Chondrocyte (in vitro differentiated cells): Measurements from ENCODE around the gene KIF3C. TPM values are rescaled to one million over a fixed set of nuclear protein-coding genes. Genes with fewer than 3 reads are reported as not detected.
"Not testable (repeated sequence)": the region's sequence is repeated elsewhere in the genome, so short reads cannot be mapped to it uniquely, and the experiment has no call there.

ENCODE experiments used
- DNase-seq: peaks from one replicate; pipeline ENCODE4 v3.0.0; 2021; ENCODE audit warnings: mixed read lengths, low spot score
- H3K27ac Mint-ChIP-seq: one replicate; pipeline ENCODE4 v1.8.0; 2021; ENCODE audit warnings: mild to moderate bottlenecking, moderate library complexity, mixed read lengths; ENCODE audit not compliant: unreplicated experiment
- H3K27me3 Mint-ChIP-seq: 2 replicates; pipeline ENCODE4 v1.8.0; 2021; ENCODE audit warnings: low read depth, mixed read lengths
- H3K36me3 Mint-ChIP-seq: 2 replicates; pipeline ENCODE4 v1.8.0; 2021; ENCODE audit warnings: low read depth, mixed read lengths
- H3K4me1 Mint-ChIP-seq: 2 replicates; pipeline ENCODE4 v1.8.0; 2021; ENCODE audit warnings: low read depth, mild to moderate bottlenecking, mixed read lengths
- H3K4me3 Mint-ChIP-seq: one replicate; pipeline ENCODE4 v1.8.0; 2021; ENCODE audit warnings: mild to moderate bottlenecking, moderate library complexity, mixed read lengths; ENCODE audit not compliant: unreplicated experiment
- H3K9me3 Mint-ChIP-seq: 2 replicates; pipeline ENCODE4 v1.8.0; 2021; ENCODE audit warnings: low read depth, mixed read lengths
- long read RNA-seq: library from polyadenylated mRNA; stranded (forward); transcript quantifications from one replicate; pipeline ENCODE4 v2.0.0, GENCODE V29; 2021
- total RNA-seq: library from RNA; stranded (reverse); gene quantifications from 3 replicates; pipeline ENCODE4 v1.2.1, GENCODE V29; 2021
- TF ChIP-seq, protein P1 (sequence below): fragments of 200-600 bp; sonication (generic); IDR thresholded peaks from 2 replicates; pipeline ENCODE4 v1.5.0; 2021; ENCODE audit warnings: antibody characterized with exemption, mild to moderate bottlenecking, moderate library complexity

Gene KIF3C
- 34.4 to 38.6 TPM (median 37.3 TPM) in 3 replicates for total RNA-seq
- long read RNA-seq, full-length matches to known transcripts: 27 of 41 reads
- long read RNA-seq, partial matches to known transcripts: 3 of 41 reads
- long read RNA-seq, other reads (novel, unspliced or antisense): 11 of 41 reads

DNA sequence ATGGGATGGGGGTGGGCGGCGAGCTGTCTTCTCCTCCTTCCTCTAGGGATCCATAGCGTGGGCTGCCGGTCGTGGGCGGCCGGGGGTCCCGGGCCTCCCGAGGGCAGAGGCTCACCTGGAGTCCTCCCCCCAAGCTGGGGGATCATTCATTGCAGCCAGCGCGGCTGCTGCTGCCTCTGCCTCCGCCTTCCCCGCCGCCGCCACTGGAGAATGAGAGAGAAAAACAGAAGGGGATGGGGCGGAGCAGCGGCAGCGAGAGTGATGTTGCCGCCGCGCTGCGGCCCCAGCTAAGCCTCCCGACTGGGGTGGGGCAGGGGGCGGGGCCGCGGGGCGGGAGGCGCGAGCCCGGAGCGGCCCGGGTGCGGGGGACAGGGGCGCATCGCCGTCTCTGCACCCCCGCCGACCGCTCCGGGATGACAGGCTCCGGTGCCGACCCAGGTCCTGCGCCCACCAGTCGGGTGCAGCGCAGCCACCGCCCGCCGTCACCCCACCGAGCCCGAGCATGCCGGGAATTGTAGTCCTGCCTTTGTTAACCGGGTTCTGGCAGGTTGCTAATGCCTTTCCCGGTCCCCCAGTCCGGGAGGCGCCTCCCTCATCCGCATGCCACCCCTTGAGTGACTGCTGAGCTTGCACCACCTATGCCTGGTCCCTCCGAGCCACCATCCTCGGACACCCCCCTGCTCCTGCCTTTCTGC lies at the start of gene KIF3C:
Gene KIF3C (minus strand): TSS at position 225 of the 695 bp plus-strand sequence. CDS start 580 bp downstream, outside the sequence.
- H3K36me3 Mint-ChIP-seq: no peaks in the 10 kb centered on the region
- DNase-seq: no peak
- H3K9me3 Mint-ChIP-seq: no peaks in the 10 kb centered on the region
- H3K27me3 Mint-ChIP-seq: no peaks in the 10 kb centered on the region
- TF ChIP-seq, protein P1, sequence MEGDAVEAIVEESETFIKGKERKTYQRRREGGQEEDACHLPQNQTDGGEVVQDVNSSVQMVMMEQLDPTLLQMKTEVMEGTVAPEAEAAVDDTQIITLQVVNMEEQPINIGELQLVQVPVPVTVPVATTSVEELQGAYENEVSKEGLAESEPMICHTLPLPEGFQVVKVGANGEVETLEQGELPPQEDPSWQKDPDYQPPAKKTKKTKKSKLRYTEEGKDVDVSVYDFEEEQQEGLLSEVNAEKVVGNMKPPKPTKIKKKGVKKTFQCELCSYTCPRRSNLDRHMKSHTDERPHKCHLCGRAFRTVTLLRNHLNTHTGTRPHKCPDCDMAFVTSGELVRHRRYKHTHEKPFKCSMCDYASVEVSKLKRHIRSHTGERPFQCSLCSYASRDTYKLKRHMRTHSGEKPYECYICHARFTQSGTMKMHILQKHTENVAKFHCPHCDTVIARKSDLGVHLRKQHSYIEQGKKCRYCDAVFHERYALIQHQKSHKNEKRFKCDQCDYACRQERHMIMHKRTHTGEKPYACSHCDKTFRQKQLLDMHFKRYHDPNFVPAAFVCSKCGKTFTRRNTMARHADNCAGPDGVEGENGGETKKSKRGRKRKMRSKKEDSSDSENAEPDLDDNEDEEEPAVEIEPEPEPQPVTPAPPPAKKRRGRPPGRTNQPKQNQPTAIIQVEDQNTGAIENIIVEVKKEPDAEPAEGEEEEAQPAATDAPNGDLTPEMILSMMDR: no peak
- peak within 1 kb of the TSS; percentile 83 for H3K4me3 Mint-ChIP-seq
- peak within 1 kb of the TSS; percentile 69 for H3K27ac Mint-ChIP-seq
- H3K4me1 Mint-ChIP-seq: peaks cover 46% of the 10 kb centered on the region

DNA sequence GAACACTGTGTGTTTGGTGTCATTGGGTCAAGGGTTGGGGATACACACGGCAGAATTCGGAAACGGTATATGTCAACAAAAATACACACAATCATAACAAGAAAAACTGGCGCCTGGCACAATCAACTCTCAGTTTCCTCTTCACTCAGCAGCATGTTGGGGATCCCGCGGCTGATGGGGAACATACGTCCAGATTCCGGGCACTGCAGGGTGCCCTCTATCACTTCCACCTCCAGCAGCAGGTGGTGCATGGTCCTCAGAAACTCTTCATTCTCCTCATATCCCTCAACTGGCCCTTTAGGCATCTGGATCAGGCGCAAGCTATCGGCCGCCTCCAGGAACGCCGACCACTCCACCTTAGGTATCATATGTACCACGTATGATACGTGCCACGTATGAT lies 45.8 kb upstream of the KIF3C start:
- H3K4me3 Mint-ChIP-seq, H3K4me1 Mint-ChIP-seq, DNase-seq, H3K9me3 Mint-ChIP-seq, H3K27ac Mint-ChIP-seq, H3K36me3 Mint-ChIP-seq, H3K27me3 Mint-ChIP-seq: not testable (repeated sequence)

DNA sequence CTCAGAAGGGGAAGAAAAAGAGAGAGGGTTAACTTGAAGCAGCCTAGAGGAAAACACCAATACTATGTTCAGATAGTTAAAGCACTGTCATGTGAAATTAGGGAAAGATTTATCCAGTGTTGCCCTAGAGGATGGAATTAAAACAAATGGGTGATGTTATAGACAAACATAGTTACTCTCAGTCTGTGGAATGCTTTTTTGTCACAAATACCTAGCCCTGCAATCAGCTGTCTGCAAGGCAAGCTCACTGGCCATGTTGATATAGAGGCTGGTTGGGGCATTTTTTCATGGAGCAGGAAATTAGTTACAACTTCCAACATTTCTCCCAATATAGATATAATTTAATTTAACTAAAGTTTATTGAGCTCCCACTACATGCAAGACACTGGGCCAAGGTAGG lies 43.2 kb upstream of the KIF3C start:
- Mint-ChIP-seq H3K9me3 (no peaks in the 10 kb centered on the region), H3K27ac (no peak overlapping the region), H3K36me3 (no peaks in the 10 kb centered on the region), H3K4me3 (no peak overlapping the region), H3K4me1 (no peaks in the 10 kb centered on the region), H3K27me3 (no peaks in the 10 kb centered on the region)
- DNase-seq: no peak
- TF ChIP-seq, protein P1: peak; percentile 14

DNA sequence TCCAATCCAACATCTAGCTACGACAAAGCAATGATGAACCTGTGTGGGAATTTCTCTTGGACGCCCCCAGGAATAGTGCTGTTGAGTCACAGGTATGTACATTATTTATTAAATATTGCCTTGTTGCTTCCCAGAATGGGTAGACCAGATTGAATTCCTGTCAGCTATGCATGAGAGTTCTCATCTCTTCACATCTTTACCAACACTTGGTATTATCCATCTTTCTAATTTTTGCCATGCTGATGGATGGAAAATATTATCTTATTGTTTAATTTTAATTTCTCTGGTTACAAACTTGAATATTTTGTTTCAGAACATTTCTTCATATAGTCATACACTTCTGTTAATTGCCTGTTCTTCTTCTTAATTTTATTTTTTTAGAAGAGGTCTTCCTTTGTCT lies 42.0 kb upstream of the KIF3C start:
- Mint-ChIP-seq H3K4me3 (no peak overlapping the region), H3K36me3 (no peaks in the 10 kb centered on the region), H3K27ac (no peak overlapping the region), H3K4me1 (no peaks in the 10 kb centered on the region), H3K27me3 (no peaks in the 10 kb centered on the region), H3K9me3 (no peaks in the 10 kb centered on the region)
- TF ChIP-seq, protein P1: no peak
- DNase-seq: no peak

DNA sequence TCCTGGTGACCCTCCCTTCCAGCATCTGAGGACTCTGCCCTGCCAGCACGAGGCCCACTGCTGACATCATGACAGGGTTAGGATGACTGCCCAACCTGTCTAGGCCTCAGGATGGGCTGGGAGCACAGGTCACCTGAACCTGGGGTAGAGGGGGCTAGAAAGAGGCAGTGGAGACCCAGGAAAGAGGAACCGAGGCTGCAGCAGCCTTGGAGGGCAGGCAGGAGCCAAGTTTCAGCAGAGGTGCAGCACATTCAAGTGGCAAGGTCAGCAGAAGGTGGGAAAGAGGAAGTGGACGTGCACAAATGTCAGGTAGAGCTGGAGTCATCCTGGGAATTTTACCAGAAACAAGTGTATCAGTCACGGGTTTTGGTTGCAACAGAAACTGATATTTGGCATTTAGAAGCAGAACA lies 37.9 kb upstream of the KIF3C start:
- Mint-ChIP-seq H3K9me3 (no peaks in the 10 kb centered on the region), H3K4me1 (peaks cover 28% of the 10 kb centered on the region), H3K27ac (no peak overlapping the region), H3K27me3 (no peaks in the 10 kb centered on the region), H3K36me3 (no peaks in the 10 kb centered on the region), H3K4me3 (no peak overlapping the region)
- no peak for DNase-seq
- TF ChIP-seq, protein P1: no peak
